SK-N-MC (cell line): ENCODE measurements around the gene TUBB4B.
"Not testable (repeated sequence)": the region's sequence is repeated elsewhere in the genome, so short reads cannot be mapped to it uniquely, and the experiment has no call there.

Source experiments
- EZH2 ChIP-seq: fragments of 200-600 bp; sonication (generic); IDR thresholded peaks from one replicate; pipeline ENCODE4 v1.6.1; 2017; ENCODE audit warnings: antibody characterized with exemption
- FOXP2 ChIP-seq: optimal IDR thresholded peaks from 2 replicates; pipeline ENCODE3; 2011; ENCODE audit warnings: mild to moderate bottlenecking, moderate library complexity; ENCODE audit not compliant: insufficient read depth; ENCODE audit errors: extremely low read length, control extremely low read depth
- POLR2AphosphoS5 ChIP-seq: IDR thresholded peaks from 2 replicates; pipeline ENCODE4 v1.6.1; 2012; ENCODE audit warnings: mild to moderate bottlenecking, low read depth, low read length, borderline replicate concordance

GRCh38 chr9:137239541-137240200 is 1.4 kb upstream of the TUBB4B start:
- not testable (repeated sequence) for TF ChIP-seq EZH2, POLR2AphosphoS5, FOXP2
